Neuronal stem cell (in vitro differentiated cells): Measurements from ENCODE around the gene UTP18.

Experiments used
- DNase-seq: peaks from one replicate; pipeline ENCODE4 v3.0.0-alpha.2; 2013; ENCODE audit warnings: low spot score
- H2AFZ ChIP-seq: one replicate; pipeline ENCODE4 v1.6.1; 2013; ENCODE audit warnings: mild to moderate bottlenecking, low read length, inconsistent platforms
- H2AK5ac ChIP-seq: 2 replicates; pipeline ENCODE4 v1.6.1; 2013; ENCODE audit warnings: low read depth, mild to moderate bottlenecking, inconsistent platforms, low read length, moderate library complexity, mixed read lengths
- H2BK120ac ChIP-seq: 2 replicates; pipeline ENCODE4 v1.6.1; 2013; ENCODE audit warnings: low read depth, mild to moderate bottlenecking, inconsistent platforms, low read length, moderate library complexity, mixed read lengths
- H2BK12ac ChIP-seq: one replicate; pipeline ENCODE4 v1.6.1; 2013; ENCODE audit warnings: low read length, inconsistent platforms
- H2BK15ac ChIP-seq: 2 replicates; pipeline ENCODE4 v1.6.1; 2013; ENCODE audit warnings: mild to moderate bottlenecking, low read length, inconsistent platforms, mixed read lengths
- H2BK5ac ChIP-seq: one replicate; pipeline ENCODE4 v1.6.1; 2013; ENCODE audit warnings: inconsistent platforms, mild to moderate bottlenecking, low read length, moderate library complexity
- H3K14ac ChIP-seq: one replicate; pipeline ENCODE4 v1.6.1; 2013; ENCODE audit warnings: low read length, inconsistent platforms
- H3K18ac ChIP-seq: 2 replicates; pipeline ENCODE4 v1.6.1; 2013; ENCODE audit warnings: low read length, inconsistent platforms
- H3K23ac ChIP-seq: 2 replicates; pipeline ENCODE4 v1.6.1; 2013; ENCODE audit warnings: low read depth, mild to moderate bottlenecking, mixed read lengths, low read length, inconsistent platforms; ENCODE audit not compliant: poor library complexity
- H3K27ac ChIP-seq: replicated peaks from 3 replicates; pipeline ENCODE4 v1.5.1; 2013; ENCODE audit warnings: low read length, inconsistent platforms
- H3K27me3 ChIP-seq, 3 experiments: 2 replicates each; pipeline ENCODE4 v1.6.1; 2013; ENCODE audit warnings: low read length in 3 of 3, mild to moderate bottlenecking in 2 of 3, inconsistent platforms in 1 of 3, low read depth in 1 of 3, mixed read lengths in 1 of 3, moderate library complexity in 1 of 3; ENCODE audit not compliant: control insufficient read depth in 3 of 3, insufficient read depth in 3 of 3
- H3K36me3 ChIP-seq, 2 donors: replicated peaks in 1 of 2; 2 replicates each; pipeline ENCODE4 v1.6.1; 2013; ENCODE audit warnings: low read length in 2 of 2; ENCODE audit not compliant: control insufficient read depth in 2 of 2, insufficient read depth in 2 of 2
- H3K4ac ChIP-seq: 2 replicates; pipeline ENCODE4 v1.6.1; 2013; ENCODE audit warnings: inconsistent platforms, mild to moderate bottlenecking, low read length, moderate library complexity
- H3K4me1 ChIP-seq, 2 donors: 1 replicate in 1 of 2; 2 replicates in 1 of 2; pipeline ENCODE4 v1.6.1; 2013; ENCODE audit warnings: low read length in 2 of 2, low read depth in 1 of 2; ENCODE audit not compliant: control insufficient read depth in 2 of 2, insufficient read depth in 1 of 2
- H3K4me2 ChIP-seq: one replicate; pipeline ENCODE4 v1.6.1; 2013; ENCODE audit warnings: mild to moderate bottlenecking, low read length, inconsistent platforms; ENCODE audit not compliant: insufficient read depth, poor library complexity, severe bottlenecking
- H3K4me3 ChIP-seq, 2 donors: 2 replicates each; pipeline ENCODE4 v1.5.1; 2013; ENCODE audit warnings: low read length in 2 of 2, mild to moderate bottlenecking in 2 of 2, inconsistent platforms in 1 of 2, moderate library complexity in 1 of 2
- H3K79me1 ChIP-seq: one replicate; pipeline ENCODE4 v1.6.1; 2013; ENCODE audit warnings: low read depth, mild to moderate bottlenecking, inconsistent platforms, low read length, moderate library complexity
- H3K9ac ChIP-seq: one replicate; pipeline ENCODE4 v1.6.1; 2013; ENCODE audit warnings: mild to moderate bottlenecking, low read depth, low read length, inconsistent platforms; ENCODE audit not compliant: poor library complexity
- H3K9me3 ChIP-seq, 2 donors: replicated peaks in 1 of 2; 2 replicates each; pipeline versions ENCODE3 to v1.6.1; 2013; ENCODE audit warnings: low read length in 2 of 2, mild to moderate bottlenecking in 2 of 2, inconsistent platforms in 1 of 2, low read depth in 1 of 2, mixed read lengths in 1 of 2, moderate library complexity in 1 of 2; ENCODE audit not compliant: control insufficient read depth in 2 of 2, insufficient read depth in 1 of 2
- H4K8ac ChIP-seq: one replicate; pipeline ENCODE4 v1.6.1; 2013; ENCODE audit warnings: low read depth, mild to moderate bottlenecking, inconsistent platforms, low read length, moderate library complexity
- H4K91ac ChIP-seq: one replicate; pipeline ENCODE4 v1.6.1; 2013; ENCODE audit warnings: low read length, low read depth, mild to moderate bottlenecking, inconsistent platforms; ENCODE audit not compliant: poor library complexity
- WGBS, 2 donors: extraction: QIAGEN DNeasy Blood & Tissue Kit; methylation state at CpG; one replicate each; pipeline ENCODE4 v1.1.7; 2013; ENCODE audit warnings: missing lambda C conversion rate in 2 of 2, mixed read lengths in 1 of 2; ENCODE audit not compliant: insufficient read length in 2 of 2, insufficient replicate concordance in 1 of 2; ENCODE audit errors: extremely low coverage in 2 of 2; 5-methylcytosine and 5-hydroxymethylcytosine counted together

UTP18 gene

GRCh38 chr17:51240275-51240674 is 20.1 kb upstream of the UTP18 start:
- WGBS, 2 donors = no CpG with 5 or more reads among the region's 2 CpGs
- no peak overlapping the region for H2BK15ac ChIP-seq
- H2BK120ac ChIP-seq = no peak overlapping the region
- H3K4ac ChIP-seq = no peak overlapping the region
- H3K27ac ChIP-seq = no peak overlapping the region
- H3K23ac ChIP-seq = no peak overlapping the region
- no peaks in the 10 kb centered on the region for H3K27me3 ChIP-seq
- H3K79me1 ChIP-seq = no peaks in the 10 kb centered on the region
- H3K9me3 ChIP-seq = no peaks in the 10 kb centered on the region
- no peak overlapping the region for H2AFZ ChIP-seq
- H3K4me2 ChIP-seq = no peak overlapping the region
- no peak overlapping the region for H2BK12ac ChIP-seq
- H4K8ac ChIP-seq = no peak overlapping the region
- H2AK5ac ChIP-seq = no peak overlapping the region
- H4K91ac ChIP-seq = no peak overlapping the region
- no peak overlapping the region for H3K9ac ChIP-seq
- H2BK5ac ChIP-seq = no peak overlapping the region
- no peak for DNase-seq
- no peaks in the 10 kb centered on the region for H3K4me1 ChIP-seq
- no peak overlapping the region for H3K18ac ChIP-seq
- peaks cover 2 to 21% of the 10 kb centered on the region in 2 donors for H3K36me3 ChIP-seq
- H3K4me3 ChIP-seq = no peak overlapping the region
- no peak overlapping the region for H3K14ac ChIP-seq

GRCh38 chr17:51244041-51244440 is 16.3 kb upstream of the UTP18 start:
- no peak overlapping the region for H2BK12ac ChIP-seq
- H3K4ac ChIP-seq = no peak overlapping the region
- no peak overlapping the region for H4K91ac ChIP-seq
- no peak overlapping the region for H3K4me3 ChIP-seq
- H3K4me1 ChIP-seq = no peaks in the 10 kb centered on the region
- no peak overlapping the region for H3K9ac ChIP-seq
- H2AK5ac ChIP-seq = no peak overlapping the region
- no peak overlapping the region for H3K14ac ChIP-seq
- no peaks in the 10 kb centered on the region for H3K27me3 ChIP-seq
- no CpG with 5 or more reads among the region's 4 CpGs for WGBS, 2 donors
- H3K18ac ChIP-seq = no peak overlapping the region
- H3K27ac ChIP-seq = no peak overlapping the region
- no peak overlapping the region for H2AFZ ChIP-seq
- no peak overlapping the region for H4K8ac ChIP-seq
- no peak overlapping the region for H2BK120ac ChIP-seq
- H2BK5ac ChIP-seq = no peak overlapping the region
- no peak for DNase-seq
- H3K36me3 ChIP-seq = peaks cover 0 to 44% of the 10 kb centered on the region in 2 donors
- H3K79me1 ChIP-seq = no peaks in the 10 kb centered on the region
- H3K4me2 ChIP-seq = no peak overlapping the region
- H3K23ac ChIP-seq = no peak overlapping the region
- H2BK15ac ChIP-seq = no peak overlapping the region
- H3K9me3 ChIP-seq = peaks cover 0 to 11% of the 10 kb centered on the region in 2 donors

- H2AFZ ChIP-seq = no peak overlapping the region
- peaks cover 2 to 58% of the 10 kb centered on the region in 2 donors for H3K36me3 ChIP-seq
- H4K91ac ChIP-seq = no peak overlapping the region
- H3K4me2 ChIP-seq = no peak overlapping the region
- no CpG with 5 or more reads among the region's 1 CpG for WGBS, 2 donors
- H3K4ac ChIP-seq = no peak overlapping the region
- H2AK5ac ChIP-seq = no peak overlapping the region
- no peak overlapping the region for H3K14ac ChIP-seq
- H2BK12ac ChIP-seq = no peak overlapping the region
- H3K27ac ChIP-seq = no peak overlapping the region
- no peak overlapping the region for H2BK5ac ChIP-seq
- no peak overlapping the region for H3K9ac ChIP-seq
- H3K23ac ChIP-seq = no peak overlapping the region
- no peak overlapping the region for H4K8ac ChIP-seq
- no peak overlapping the region for H2BK120ac ChIP-seq
- H3K4me3 ChIP-seq = no peak overlapping the region
- H3K27me3 ChIP-seq = no peaks in the 10 kb centered on the region
- H3K9me3 ChIP-seq = peaks cover 3 to 22% of the 10 kb centered on the region in 2 donors
- H3K79me1 ChIP-seq = no peaks in the 10 kb centered on the region
- no peak overlapping the region for H2BK15ac ChIP-seq
- H3K18ac ChIP-seq = no peak overlapping the region
- DNase-seq = no peak
- no peaks in the 10 kb centered on the region for H3K4me1 ChIP-seq
These were observed 14.8 kb upstream of the UTP18 start for GRCh38 chr17:51245535-51245934.

- Histone ChIP-seq H2BK5ac (no peak overlapping the region), H3K9ac (no peak overlapping the region), H3K4me2 (no peak overlapping the region), H2AFZ (no peak overlapping the region), H3K23ac (no peak overlapping the region), H3K27me3 (no peaks in the 10 kb centered on the region), H3K9me3 (peaks cover 8 to 38% of the 10 kb centered on the region in 2 donors), H3K79me1 (no peaks in the 10 kb centered on the region), H4K8ac (no peak overlapping the region), H2BK15ac (no peak overlapping the region), H2BK12ac (no peak overlapping the region), H2AK5ac (no peak overlapping the region), H3K4me3 (no peak overlapping the region), H3K18ac (no peak overlapping the region), H3K14ac (no peak overlapping the region), H4K91ac (no peak overlapping the region), H3K36me3 (peaks cover 7 to 90% of the 10 kb centered on the region in 2 donors), H2BK120ac (no peak overlapping the region), H3K27ac (no peak overlapping the region), H3K4me1 (no peaks in the 10 kb centered on the region), H3K4ac (no peak overlapping the region)
- no CpG with 5 or more reads among the region's 3 CpGs for WGBS, 2 donors
- no peak for DNase-seq
These were observed 10.0 kb upstream of the UTP18 start for GRCh38 chr17:51250314-51250840.
